HG03342 (cell line): ENCODE results near the gene FHIT.
A peak's percentile ranks its signal among the peaks of the same experiment; 100 is the strongest.
"Not testable (repeated sequence)": the region's sequence is repeated elsewhere in the genome, so short reads cannot be mapped to it uniquely, and the experiment has no call there.

Source experiments
- ATAC-seq: cut with Tn5 transposase; IDR thresholded peaks from one replicate; pipeline ENCODE4 v1.9.1; 2021; ENCODE audit warnings: mild to moderate bottlenecking, moderate library complexity; ENCODE audit not compliant: unreplicated experiment

The FHIT gene

GRCh38 chr3:60585918-60586317 is 665.3 kb downstream of the FHIT start:
- ATAC-seq, result peak; percentile 48

DNA sequence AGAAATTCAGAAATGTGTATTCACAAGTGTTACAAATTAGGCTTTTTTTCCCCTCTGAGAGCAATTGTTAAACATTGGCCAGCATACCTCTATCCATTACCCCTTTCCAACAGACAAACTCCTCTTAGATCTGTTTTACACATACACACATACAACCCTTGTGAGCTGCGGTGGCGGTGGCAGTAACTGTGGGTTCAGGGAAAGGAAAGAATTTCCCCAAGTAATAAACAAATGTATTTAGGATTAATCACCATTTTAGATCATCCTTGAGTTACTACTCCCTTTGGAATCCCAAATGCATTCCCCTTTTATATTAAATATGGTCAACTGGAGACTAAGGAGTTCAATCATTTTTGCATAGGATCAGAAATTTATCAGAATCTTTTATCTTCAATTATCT is 667.0 kb downstream of the FHIT start:
- ATAC-seq, result no peak

DNA sequence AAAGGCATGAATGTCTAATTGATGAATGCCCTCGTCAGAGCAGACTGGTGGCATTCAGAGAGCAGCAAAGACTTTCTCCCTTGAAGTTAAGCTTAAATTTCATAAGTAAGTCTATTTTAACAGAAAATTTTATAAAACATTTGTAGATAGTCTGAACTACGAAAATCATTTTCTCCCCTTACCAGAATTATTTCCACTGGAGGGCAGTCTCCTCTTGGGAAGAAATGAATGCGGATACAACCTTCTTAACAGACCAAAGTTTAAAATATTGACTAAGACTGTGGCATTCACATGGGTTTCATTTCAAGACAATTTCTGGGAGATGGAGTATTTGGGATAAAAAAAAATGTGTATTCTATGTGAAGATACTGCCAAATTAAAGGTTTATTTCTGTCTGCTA is 669.0 kb downstream of the FHIT start:
- ATAC-seq, result no peak

DNA sequence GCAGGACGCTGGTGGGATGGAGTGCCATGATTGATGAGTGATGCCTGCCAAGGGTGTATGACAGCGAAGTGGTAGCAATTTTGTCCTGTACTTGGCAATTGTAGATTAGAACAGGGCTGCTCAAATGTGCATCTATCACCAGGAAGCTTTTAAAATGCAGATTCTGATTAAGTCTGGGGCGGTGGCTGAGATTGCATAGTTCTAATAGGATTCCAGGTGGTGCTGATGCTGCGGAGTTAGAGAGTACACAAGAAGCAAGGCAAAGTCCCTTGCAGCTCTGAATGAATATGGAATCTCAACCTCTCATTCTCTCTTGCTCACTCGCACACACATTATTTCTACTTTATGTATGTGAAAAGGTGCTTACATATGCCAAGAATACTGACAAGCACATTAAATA is 670.4 kb downstream of the FHIT start:
- no peak for ATAC-seq

DNA sequence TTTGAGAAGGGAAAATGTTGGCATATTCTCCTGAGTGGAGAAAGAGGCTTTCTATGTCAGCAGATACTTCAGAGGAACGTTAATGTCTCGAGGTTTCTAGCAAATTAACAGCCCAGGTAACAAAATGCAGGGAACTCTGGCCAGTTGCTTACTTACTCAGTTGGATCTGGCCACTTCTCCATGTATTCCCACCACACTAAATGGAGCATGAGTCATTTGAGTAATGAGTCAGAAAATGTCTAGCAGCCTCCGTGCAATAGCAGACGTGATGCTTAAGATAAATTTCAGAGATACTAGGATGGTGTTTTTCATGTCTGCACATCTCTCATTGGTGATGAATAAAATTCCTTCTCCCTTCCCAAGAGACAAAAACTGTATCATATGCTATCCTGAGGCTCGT is 671.5 kb downstream of the FHIT start:
- ATAC-seq, result no peak

DNA sequence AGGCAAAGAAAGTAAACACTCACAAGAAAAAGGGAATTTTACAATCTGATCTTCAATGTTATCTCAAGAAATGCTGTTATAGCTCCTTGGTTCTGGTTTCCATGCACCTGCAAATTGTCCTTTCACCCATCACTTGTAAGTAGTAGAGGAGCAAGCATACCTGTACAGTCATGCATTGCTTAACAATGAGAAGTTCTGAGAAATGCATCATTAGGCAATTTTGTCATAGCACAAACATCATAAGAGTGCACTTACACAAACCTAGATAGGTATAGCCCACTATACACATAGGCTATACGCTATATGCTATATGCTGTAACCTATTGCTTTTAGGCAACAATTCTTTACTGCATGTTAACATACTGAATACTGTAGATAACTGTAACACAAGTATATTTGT is 672.3 kb downstream of the FHIT start:
- no peak for ATAC-seq

DNA sequence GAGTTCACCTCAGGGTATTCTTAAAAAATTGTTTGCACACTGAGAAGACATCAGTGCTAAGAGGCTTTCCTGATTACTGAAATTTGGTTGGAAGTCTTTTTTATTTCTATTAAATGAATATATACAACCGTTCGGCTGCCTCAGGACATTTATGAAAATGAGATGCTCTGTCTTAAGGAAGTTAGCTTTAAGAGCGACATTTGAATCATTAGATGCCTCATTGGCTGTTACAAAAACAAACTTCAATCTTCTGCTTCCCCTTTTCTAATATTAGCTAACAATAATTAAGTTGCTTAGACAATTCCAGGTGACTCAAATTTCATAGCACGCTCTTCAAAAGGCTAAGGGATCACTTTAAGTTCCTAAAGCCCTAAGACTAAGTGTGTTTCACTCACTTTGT is 673.7 kb downstream of the FHIT start:
- ATAC-seq, result no peak

GRCh38 chr3:60575718-60576272 is 675.5 kb downstream of the FHIT start:
- no peak for ATAC-seq

DNA sequence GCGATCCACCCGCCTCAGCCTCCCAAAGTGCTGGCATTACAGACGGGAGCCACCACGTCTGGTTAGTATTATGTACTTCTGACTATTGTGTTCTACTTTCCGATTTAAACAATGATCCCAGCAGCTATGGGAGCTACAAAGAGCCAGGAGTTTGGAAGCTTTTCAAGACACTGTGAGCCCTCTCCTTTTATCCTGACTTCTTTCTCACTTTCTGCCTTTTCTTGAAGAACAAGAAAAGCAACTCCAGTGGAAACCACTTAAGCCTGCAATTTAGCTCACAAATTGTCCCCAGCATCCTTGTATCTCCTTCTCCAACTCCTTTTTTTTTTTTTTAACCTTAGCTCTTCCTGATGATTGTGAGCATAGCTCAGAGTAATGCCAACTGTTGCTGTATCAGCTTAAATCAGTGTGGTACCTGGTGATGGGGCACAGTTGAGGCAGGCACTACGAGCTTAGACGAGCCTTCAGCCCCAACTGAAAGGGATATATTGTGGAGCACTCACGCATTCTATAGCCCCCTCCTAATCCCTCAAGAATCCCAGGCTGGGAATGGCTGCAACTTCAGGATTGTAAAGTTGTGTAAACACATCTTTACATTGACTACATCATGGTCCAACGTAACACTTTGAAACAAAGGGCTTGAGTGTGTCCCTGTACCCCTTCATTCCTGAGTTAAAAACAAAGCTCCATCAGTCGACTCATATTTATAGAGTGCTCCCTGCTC is 677.0 kb downstream of the FHIT start:
- no peak for ATAC-seq

- ATAC-seq, result no peak
These were observed 677.8 kb downstream of the FHIT start for GRCh38 chr3:60573494-60573893.

DNA sequence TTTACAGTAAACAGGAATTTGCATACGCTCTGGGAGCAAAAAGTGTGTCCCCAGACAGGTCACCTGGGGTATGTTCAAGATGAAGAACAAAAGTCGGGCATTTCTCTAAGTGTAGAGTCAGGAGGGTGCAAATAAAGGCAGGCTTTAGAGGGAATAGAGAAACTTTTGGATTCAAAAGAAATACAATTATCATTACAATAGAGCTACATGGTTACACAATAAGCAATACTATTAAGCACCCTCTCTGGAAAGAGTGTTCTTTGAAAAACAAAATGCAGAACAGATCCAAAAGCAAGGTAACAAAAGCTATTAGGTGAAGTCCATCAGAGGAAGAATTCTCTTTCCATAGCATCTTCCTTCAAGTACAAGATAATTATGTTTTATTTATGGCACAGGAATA is 679.7 kb downstream of the FHIT start:
- no peak for ATAC-seq

DNA sequence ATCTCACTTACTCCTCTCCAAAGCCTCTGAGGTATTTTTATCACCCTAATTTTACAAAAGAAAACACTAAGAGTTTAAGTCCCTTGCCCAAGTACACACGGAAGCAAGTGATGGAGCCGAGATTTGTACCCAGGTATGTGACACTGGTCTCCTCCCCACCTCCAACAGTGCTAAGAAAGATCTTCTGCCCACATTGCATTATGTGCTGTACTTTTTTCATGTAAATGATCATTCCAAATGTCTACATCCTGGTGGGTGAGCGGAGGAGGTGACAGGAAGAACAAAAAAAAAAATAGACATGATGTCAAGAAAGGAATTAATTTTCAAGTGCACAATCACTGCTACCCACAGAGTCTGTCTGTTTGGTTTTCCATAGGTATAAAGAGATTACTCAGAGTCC is 694.1 kb downstream of the FHIT start:
- ATAC-seq, result no peak

DNA sequence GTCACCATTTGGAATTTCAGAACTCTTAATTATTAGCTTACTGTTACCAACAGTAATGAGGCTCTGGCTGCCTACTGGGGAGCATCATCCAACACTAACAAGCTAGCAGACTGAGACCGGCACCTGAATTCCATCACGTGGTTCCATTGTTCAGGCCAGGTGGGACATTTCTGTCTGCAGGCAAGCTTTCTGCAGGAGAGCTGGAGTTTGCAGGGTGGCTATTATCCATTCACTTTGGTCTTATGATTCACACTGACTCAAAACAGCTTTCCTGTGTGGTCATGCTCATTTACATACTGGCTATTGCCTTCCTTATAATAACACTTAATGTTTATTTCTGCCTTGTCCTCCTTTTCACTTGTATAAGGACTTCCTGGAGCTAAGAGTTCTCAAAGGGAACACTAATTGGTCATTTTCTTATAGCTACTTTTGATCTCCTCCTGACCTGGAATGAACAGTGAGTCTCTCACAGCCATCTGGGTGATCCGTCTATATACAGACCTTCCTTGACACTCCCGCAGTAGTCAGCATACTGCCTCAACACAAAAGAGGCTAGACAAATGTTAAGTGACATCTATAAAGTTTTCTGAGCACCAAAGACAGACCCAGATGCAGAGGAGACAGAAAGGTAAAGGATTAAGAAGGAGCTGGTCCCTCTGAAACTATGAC is 695.4 kb downstream of the FHIT start:
- peak; percentile 91 for ATAC-seq

DNA sequence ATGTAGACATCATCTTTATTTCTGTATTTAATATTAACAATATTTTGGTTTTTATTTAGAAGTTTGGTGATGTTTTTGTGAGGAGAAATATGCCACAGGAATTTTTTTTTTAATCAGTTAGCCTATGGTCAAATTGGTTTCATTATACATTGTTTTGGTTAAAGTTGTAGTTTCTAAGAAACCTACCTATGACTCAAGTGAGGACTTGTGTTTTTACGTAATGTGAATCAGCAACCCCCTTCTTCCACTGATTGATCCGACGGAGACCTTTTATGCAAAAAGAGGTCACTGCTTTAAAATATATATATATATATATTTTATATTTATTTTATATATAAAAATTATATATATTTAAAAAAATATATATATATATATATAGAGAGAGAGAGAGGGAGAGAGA is 698.1 kb downstream of the FHIT start:
- no peak for ATAC-seq

GRCh38 chr3:60552581-60552980 is 698.7 kb downstream of the FHIT start:
- ATAC-seq, result no peak

DNA sequence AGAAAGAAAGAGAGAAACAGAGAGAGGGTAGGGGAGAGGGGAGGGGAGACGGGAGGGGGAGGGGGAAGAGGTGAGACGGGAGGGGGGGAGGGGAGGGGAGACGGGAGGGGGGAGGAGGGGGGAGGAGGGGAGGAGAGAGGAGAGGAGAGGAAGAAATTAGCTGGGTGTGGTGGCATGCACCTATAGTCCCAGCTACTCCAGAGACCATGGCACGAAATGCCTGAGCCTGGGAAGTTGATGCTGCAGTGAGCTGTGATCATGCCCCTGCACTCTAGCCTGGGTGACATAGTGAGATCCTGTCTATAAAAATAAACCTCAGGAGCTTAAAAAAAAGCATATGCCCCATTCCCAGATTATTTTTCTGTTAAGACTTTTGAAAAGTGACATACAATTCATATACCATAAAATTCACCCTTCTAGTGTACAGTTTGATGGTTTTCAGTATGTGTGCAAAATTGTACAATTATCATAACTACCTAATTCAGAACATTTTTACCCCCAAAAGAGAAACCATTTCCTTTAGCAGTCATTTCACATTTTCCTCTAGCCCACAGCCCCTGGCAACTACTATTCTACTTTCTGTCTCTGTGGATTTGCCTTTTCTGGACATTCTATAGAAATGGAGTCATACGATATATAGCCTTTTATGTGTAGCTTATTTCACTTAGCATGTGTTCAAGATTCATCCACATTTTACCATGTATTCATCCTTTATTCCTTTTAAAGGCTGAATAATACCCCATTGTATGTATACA is 699.6 kb downstream of the FHIT start:
- ATAC-seq, result no peak

DNA sequence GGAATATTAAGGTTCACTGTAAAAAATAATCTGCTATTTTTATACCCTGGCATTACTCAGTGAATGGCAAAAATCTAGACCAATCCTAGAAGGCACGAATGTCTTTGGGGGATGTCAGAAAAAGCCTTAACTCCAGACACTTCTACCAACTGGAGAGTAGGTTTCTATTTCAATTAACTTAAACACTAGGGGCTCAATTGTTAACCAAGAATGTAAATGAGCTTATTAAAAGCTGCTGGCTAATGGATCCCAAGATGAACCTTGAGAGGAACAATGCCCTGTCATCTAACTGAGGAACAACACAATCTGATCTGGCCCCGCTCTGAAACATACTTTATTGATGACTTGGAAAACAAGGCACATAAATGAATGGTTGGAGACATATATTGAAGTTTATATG is 701.4 kb downstream of the FHIT start:
- no peak for ATAC-seq

- ATAC-seq, result no peak
These were observed 708.3 kb downstream of the FHIT start for GRCh38 chr3:60542995-60543394.

- ATAC-seq, result not testable (repeated sequence)
These were observed 711.9 kb downstream of the FHIT start for GRCh38 chr3:60539394-60539793.

GRCh38 chr3:60536420-60536819 is 714.8 kb downstream of the FHIT start:
- ATAC-seq, result peak; percentile 75

DNA sequence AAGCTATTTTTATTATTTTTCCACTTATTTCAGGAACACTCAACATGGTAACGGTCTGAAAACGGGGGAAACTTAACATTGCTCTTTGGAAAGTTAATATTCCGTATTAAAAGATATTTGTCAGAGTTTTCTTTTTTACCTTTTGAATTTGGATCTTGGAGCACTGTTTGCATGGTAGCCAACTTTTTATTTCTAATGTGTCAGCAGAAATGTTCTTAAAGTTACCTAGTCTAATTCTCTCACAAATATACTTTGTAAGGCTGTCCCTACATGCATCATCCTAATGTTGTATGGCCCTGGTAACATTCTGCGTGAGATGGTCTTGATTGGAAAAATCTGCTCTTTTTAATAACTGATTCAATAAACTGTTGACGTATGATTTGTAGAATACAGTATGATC is 719.5 kb downstream of the FHIT start:
- no peak for ATAC-seq

DNA sequence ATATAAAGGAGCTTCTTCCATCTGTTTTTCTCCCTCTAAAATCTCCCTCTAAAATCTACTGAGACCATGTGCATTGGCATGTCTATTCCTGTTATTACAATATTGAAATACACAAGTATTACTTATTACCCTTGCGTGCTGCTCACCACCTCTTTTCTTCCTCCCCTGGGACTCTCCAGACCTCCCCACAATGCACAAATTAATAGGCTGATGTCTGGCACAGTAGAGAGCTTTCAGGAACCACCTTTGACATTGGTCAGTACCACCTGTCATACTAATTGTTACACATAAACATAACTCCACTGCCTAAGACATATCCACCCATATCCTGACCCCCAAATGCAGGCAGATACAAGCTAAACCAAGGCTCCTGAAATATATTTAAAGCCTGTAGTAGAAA is 722.6 kb downstream of the FHIT start:
- no peak for ATAC-seq
